ENCODE measurements around the gene ANKRD7.

GRCh38 chr7:118184565-118184940 is 40.0 kb upstream of the ANKRD7 start:
- TF ChIP-seq CTCF (IDR thresholded peaks at IDR 0.05; ENCODE audit: insufficient read depth, low read length), result no peak
- no peak for TF ChIP-seq POLR2AphosphoS5 (IDR thresholded peaks at IDR 0.05; ENCODE audit: low read depth)
- TF ChIP-seq GABPA (IDR thresholded peaks at IDR 0.05; ENCODE audit: low read depth), result no peak
- no peak for TF ChIP-seq REST (IDR thresholded peaks at IDR 0.05; ENCODE audit: insufficient replicate concordance, low read depth)
